HL-60/S4 treated with retinoic acid at 250 ng/mL for 4 days and 3 days (cell line): ENCODE measurements around the gene DNPH1.

ENCODE experiments used
- in situ Hi-C: fragments of 300-500 bp; cut with MboI; formaldehyde crosslinking; loops from 2 replicates; pipeline ENCODE4 v1.7.0; 2022; ENCODE audit warnings: low sequenced_read_pairs

The DNPH1 gene

DNA sequence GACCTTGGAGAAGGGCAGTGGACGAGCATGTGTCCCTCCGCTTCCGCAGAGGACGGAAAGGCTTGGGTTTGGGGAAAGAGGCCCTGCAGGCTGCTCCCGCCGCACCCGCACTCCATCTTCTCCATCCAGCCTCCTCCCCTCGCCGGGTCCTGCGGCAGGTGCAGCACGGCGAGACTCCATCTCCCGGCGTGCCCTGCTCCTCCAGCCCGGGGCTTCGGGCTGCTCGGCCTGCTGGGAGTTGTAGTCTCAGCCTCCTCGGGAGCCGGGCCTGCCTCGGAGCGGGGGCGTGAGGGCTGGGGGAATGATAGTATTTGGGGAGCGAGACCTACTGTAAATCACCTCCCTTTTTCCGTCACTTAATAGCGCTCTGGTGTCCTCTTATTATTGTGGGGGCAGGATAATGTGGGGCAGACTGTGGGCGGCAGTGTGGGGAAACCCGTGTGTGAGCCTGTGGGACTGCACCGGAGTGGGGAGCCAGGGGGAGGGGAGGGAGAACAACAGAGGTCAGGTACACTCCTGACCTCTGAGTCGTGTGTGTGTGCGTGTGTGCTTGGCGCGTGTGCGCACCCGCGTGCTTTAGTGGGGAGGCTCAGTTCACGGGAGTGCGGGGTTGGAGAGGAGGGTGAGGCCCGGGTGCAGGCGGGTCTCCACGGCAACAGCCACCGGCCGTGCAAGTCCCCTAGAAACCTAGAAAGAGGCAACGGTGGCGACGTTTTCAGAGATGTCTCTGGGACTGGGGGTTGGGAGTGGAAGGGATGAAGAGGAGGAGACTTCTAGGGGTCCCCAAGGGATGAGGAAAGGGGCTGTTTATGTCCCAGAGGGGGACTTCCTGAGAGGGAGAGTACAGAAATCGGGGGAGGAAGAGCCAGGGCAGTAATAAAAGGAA, 18.1 kb upstream of the DNPH1 start:
- in situ Hi-C loops, result no loop called here

DNA sequence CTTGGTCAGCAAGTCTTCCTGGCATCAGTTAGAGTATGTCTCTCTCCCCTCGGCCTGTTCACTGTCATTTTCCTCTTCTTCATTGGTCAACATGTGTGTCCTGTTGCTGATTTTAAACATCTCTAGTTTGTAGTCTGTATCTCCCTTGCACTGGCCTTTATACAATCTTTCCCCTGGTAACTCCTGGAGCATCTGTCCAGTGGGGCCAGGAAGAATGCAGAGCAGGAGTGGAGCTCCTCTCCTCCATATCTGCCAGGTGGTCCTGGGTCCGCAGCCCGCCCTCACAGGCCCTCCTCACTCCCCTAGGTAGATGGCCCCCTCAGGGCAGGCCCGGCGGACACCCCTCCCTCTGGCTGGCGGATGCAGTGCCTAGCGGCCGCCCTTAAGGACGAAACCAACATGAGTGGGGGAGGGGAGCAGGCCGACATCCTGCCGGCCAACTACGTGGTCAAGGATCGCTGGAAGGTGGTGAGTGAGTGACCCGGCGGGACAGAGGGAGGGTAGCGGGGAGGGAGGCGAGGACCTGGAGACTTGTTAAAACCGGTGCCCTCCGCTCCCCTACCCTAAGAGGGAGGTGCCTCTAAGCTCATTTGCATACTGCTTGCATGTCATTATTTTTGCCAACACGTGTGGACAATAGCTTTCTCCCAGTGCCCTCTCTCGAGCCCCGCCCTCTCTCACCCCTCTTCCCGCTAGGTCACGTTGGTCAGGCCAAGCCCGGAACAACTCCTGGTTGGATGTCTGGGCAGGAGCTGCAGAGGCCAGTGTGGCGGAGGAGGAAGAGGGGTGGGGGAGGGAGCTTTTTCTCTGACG, 17.2 kb upstream of the DNPH1 start:
- in situ Hi-C loops, result no loop called here

DNA sequence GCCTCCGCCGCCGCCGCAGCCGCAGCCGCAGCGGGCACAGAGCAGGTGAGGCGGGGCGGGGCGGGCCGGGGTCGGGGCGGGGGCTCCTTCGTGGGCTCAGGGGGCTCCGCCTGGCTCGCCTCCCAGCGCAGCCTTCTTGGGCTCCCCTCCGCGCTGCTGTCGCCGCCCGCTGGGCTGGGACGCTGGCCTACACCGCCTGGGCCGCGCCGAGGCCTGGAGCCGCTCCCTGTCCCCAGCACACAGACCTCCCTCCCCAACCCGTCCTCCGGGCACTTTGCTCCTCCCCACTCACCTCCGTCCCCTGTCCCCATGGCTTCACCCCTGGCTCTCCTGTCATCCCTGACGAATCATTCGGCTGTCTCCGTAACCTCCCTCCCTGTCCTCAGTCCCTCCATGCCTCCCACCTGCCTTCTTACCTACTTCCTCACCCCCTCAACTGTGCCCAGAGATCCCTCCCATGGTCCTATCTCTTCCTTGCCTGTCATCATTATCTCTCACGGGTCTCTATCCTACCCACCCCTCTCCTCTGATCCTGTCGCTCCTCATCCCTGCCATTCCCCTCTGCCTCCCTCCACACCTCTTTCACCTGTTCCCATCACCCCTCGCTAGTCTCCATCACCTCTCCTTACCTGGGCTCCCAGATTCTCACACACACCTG, 14.5 kb upstream of the DNPH1 start:
- in situ Hi-C loops, result no loop called here

DNA sequence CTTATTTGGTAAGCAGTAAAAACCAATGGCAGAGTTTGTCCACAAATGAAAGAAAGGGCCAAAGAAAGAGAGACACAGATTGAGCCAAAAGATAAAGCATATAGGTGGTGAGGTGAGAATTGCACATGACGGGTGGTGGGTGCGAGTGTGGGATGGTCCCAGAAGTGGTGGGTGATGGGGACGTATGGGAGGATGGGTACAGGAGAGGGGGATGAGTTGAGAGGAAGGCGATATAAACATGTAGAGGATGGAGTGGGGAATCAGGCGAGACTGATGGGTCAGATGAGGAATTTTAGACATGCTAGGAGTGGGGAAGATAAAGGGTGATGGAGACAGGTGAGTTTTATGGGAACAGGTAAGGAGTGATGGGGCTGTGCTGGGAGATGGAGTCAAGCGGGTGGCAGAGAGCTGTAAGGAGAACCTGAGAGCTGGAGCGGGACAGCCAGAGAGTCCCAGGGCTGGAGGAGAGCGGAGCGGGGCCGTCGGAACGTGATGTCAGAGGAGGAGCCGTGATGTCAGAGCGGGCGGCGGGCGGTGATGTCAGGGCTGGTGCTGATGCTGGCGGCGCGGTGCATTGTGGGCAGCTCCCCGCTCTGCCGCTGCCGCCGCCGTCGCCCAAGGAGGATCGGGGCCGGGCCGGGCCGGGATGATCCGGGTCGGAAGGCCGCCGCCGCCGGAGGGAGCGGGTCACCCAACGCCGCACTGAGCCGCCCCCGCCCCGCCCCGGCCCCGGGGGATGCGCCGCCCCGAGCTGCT, 13.8 kb upstream of the DNPH1 start, which contains the start of gene TTBK1:
TTBK1 (plus strand) TSS at position 574 of the 756 bp plus-strand sequence. CDS start 3,180 bp downstream, outside the sequence.
- in situ Hi-C loops, result no loop called here

DNA sequence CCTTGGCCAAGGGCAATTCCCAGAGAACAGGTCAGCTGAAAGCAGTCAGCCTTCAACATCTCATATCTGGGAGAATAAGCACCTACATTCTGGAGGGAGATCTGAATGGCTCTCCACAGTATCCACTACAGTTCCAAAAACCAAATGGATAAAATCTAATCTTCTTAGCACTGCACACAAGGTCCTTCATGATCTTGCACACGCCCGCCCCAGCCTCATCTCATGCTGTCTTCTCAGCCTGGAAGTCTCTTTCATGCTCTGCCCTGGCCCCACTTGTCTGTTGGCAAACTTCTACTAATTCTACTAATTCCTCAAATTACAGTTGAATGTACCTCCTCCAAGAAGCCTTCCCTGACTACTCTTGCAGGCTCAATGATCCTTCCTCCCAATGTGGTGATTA, 12.2 kb upstream of the DNPH1 start:
- in situ Hi-C loops, result no loop called here

DNA sequence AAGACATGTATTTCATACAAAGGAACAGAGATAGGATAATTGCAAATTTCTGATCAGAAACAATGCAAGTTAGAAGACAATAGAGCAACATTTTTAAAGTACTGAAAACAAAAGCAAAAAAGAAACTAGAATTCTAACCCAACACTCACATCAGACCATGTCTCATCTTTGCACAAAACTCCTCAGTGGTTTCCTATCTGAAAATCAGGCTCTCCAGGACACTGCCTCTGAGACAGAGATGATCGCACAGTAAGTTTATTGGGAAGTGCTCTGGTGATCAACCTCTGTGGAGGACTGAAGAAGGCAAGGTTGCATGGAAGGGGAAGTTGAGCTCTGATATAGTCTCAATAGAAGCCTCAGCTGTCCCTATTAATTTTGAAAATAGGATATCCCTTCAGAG, 11.7 kb upstream of the DNPH1 start:
- in situ Hi-C loops, result no loop called here

DNA sequence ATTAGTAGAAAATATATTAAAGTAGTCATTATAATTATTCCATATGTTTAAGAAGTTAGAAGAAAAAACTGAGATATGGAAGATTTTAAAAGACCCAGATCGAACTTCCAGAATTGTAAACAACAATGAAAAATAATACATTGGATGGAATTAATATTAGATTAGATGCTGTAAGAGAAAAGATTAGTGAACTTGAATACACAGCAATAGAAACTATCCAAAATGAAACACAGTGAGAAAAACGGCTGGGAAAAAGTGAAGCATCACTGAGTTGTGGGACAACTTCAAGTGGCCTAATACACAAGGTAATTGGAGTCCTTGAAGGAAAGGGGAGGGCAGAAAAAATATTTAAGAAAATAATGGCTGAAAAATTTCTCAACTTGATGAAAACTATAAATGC, 9.8 kb upstream of the DNPH1 start:
- in situ Hi-C loops, result no loop called here

DNA sequence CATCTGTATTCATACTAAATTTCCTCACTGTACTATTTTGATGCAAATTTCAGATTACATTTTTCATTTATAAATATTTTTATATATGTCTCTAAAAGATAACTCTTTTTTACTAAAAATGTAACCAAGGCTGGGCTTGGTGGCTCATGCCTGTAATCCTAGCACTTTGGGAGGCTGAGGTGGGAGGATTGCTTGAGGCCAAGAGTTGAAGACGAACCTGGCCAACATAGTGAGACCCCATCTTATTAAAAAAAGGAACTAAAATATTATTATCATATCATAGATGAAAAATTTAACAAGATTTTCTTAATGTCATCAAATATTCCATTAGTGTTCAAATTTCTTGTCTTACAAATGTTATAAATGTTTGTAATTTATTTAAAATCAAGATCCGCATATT, 6.6 kb upstream of the DNPH1 start:
- in situ Hi-C loops, result no loop called here

DNA sequence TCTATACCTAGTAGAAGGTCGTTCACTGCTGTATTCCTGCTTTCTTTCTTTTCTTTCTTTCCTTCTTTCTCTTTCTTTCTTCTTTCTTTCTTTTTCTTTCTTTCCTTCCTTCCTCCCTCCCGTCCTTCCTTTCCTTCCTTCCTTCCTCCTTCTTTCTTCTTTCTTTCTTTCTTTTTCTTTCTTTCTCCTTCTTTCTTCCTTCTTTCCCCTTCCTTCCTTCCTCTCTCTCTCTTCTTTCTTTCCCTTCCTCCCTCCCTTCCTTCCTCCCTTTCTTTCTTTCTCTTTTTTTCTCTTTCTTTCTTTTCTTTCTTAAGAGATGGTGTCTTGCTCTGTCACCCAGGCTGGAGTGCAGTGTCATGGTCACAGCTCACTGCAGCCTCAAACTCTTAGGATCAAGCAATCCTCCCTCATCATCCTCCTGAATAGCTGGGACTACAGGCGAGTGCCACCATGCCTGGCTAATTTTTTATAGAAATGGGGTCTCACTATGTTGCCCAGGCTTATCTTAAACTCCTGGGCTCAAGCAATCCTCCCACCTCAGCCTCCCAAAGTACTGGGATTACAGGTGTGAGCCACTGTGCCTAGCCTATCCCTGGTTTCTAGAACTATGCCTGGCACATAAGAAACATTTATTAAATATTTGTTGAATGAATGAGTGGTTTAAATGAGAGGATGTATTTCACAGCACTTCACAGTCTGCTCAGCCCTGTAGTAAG, 2.6 kb upstream of the DNPH1 start:
- in situ Hi-C loops, result no loop called here

DNA sequence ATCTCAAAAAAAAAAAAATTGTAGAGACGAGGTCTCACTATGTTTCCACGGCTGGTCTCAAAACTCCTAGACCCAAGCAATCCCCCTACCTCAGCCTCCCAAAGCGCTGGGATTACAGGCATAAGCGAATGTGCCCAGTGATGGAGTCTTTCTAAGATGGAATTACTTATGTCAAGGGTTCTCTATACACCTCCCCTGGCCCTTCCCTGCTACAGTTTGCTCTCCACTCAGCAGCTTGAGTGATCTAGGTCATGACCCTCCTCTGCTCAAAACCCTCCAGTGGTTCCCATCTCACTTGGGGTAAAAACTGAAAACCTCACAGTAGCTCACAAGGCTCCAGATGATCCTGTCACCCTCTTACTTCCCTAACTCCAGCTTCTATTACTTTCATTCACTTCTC, 1.8 kb upstream of the DNPH1 start:
- in situ Hi-C loops, result no loop called here

DNA sequence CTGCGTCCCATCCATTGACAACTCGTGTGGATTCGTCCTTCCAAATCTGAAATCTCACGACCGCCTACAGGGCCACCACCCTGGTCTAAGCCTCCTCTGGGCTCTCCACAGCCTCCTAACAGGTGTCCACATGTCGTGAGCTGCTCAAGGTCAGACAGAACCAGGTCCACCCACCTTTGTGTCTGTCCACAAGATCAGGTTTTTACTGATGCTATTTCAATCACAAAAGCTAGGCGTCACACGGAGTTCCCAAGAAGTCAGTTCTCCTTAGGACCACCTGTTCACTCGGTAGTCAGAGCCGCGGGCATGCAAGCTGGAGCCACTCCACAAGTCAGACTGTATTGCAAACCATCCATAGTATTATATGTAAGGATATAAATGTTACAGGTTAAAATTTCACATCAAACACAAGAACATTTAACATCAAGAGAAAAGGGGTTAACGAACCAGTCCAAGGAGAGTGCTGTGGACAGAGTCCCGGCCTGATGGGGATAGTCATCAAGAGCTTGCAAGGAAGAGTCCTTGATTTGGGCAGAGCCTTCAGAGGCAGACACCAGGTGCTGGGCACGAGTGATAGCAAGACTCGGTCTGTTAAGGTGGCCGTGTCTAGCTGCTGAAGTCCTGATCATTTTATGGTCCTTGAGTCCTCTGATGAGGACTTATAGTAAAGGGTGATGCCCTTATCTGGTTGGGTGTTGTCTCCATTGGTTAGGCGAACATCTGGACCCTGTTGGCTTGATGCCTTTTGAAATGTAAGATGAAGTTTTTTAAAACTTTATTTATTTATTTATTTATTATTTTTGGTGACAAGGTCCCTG, 731 bp upstream of the DNPH1 start:
- in situ Hi-C loops, result no loop called here

DNA sequence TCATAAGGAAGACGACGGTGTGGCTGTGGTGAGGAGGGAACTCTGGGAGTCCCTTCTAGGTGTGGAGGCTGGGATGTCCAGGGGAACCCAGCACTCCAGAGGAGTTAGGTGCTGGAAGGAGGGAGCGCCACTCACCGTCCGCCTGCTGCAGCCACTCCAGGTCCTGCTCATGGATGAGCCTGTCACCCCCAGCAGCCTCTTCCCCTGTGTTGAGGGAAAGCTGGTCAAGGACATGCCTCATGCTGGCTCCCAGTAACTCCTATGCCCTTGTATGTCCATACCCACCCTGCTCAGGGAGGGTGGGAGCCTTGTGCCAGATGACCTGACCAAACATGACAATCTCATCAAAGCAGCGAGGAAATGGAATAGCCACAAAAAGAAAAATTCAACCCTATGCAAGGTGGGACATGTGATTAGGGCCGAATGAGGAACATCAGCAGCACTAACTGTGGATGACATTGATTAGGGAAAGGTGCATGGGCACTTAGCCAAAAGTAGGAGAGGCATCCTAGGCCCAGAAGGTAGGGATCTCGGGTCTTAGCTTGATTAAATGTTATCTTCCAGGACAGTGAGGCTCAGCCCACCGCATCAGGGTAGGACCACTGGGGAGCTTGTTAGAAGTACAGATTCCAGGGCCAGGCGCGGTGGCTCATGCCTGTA, 3.0 kb downstream of the DNPH1 start:
- in situ Hi-C loops, result no loop called here

DNA sequence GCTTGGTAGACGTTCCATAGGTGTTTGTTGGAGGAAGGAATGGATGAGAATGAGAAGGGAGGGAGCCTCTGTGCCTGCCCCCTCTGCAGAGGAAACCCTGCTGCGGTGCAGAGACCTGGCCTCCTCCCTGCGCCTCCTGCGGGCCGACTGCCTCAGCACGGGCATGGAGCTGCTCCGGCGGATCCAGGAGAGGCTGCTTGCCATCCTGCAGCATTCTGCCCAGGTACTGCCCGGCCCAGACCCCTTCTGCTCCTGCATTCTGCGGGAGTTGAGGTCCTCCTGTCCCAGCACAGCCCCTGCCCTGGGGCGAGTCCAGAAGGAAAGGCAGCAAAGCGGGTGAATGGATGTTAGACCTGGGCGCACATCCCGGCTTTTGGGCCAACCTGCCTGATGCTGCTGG, 6.1 kb downstream of the DNPH1 start:
- in situ Hi-C loops, result no loop called here

DNA sequence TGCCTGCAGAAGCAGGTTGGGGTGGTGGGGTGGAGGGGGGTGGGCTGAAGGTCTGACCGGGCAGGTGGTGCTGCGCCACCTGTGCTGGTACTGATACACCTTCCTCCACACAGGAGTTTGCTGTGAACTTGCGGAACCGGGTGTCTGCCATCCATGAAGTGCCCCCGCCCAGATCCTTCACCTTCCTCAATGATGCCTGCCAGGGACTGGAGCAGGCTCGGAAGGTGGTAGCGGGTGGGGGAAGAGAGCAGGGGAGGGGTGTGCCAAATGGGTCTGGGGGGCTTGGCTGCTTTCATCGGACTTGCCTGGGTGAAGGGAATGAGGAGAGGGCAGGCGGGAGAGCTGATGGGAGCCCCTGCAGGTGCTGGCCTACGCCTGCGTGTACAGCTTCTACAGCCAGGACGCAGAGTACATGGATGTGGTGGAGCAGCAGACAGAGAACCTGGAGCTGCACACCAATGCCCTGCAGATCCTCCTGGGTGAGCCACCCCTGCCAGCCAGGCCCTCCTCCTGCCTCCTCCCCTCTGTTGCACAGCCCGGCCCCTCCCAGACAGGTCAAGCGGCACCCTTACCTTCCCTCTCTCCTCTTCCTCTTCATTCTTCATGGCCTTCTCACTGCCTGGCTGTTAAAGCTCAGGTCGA, 6.7 kb downstream of the DNPH1 start:
- in situ Hi-C loops, result no loop called here

DNA sequence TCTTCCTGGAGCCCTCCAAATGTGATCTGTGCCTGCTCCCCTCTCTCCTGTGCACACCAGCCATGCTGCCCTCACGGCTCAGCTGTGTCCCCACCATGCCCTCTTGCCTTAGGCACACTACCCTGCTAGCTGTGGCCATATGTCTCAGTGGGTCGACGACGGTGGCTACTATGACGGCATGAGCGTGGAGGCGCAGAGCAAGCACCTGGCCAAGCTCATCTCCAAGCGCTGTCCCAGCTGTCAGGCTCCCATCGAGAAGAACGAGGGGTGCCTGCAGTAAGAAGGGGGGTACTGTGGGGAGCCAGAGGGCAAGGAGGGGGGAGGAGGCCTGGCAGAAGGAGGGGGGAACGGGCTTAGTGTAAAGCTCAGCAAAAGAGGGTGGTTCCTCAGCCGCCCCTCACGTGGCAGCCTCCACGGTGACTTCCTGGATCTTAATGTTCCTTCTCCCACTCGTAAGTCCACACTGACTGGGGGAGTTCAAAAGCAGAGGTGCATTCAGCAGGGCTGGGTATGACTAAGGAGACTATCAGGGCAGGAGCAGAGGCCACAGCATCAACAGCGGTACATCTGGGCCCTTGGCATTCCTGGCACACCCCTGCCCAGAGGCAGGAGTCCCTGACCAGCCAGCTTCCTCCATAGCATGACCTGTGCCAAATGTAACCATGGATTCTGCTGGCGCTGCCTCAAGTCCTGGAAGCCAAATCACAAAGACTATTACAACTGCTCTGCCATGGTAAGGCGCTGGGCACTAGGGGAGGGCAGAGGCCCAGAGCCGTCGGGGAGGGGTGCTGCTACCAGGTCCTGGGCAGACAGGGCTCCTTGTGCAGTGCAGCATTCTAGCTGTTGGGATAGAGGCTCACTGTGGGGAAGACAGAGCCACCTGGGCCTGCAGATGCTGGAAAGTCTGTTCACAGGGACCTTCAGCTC, 8.0 kb downstream of the DNPH1 start:
- in situ Hi-C loops, result no loop called here

DNA sequence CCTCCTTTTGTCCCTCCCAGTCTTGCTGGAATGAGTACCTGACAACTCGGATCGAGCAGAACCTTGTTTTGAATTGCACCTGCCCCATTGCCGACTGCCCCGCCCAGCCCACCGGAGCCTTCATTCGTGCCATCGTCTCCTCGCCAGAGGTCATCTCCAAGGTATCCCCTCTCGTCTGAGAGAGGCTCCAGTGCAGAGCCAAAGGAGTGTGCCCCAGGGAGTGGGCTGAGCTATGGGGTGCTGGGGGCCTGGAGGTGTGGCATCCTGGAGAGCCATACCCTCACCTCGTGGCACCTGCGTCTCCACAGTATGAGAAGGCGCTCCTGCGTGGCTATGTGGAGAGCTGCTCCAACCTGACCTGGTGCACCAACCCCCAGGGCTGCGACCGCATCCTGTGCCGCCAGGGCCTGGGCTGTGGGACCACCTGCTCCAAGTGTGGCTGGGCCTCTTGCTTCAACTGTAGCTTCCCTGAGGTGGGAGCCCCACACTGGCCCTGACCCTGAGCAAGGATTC, 8.8 kb downstream of the DNPH1 start:
- in situ Hi-C loops, result no loop called here

DNA sequence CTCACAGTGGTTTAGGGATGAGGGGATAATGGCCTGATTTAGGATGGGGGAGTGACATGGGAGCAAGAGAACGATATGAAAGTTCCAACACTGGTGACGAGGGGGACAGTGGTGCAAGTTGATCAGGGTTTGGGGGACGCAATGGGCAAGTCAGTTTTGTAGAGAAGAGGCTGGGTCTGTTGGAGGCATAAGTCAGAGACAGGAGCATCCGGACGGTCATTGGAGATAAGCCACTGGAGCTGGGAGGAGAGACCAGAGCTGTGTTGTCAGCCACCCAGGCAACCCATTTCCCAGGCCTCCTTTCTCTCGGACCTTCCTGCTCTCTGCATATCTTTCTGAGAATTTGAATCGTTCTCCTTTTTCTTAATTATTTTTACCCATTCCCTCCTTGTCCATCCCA, 9.5 kb downstream of the DNPH1 start:
- in situ Hi-C loops, result no loop called here
